Measurements from ENCODE around the gene AGBL1. TPM values are rescaled to one million over a fixed set of nuclear protein-coding genes. Genes with fewer than 3 reads are reported as not detected.

Gene AGBL1
- total RNA-seq = not detected

GRCh38 chr15:86079508-86080266 lies at the start of gene AGBL1:
AGBL1 (plus strand) TSS chr15:86079871.
- ATAC-seq = no peak
- no peak for DNase-seq (ENCODE audit: low spot score)

DNA sequence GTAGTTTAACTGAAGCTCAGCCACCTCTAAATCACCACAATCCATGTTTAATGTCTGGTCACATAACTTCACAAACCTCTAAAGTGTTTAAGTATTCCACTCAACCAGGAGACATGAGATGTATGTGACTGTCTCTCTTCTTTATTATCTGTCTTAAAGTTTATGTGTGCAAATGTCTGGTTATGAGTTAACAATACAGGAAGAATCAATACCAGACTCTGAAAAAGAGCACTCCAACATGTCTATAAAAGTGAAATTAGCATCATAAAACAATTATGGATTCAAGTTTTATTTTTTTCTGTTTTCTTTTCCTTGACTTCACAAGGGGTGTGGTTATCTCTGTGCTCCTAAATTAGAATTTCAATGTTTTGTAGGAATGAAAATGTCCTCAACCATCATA lies 44.8 kb upstream of the AGBL1 start:
- ATAC-seq = no peak
- no peak for DNase-seq (ENCODE audit: low spot score)

DNA sequence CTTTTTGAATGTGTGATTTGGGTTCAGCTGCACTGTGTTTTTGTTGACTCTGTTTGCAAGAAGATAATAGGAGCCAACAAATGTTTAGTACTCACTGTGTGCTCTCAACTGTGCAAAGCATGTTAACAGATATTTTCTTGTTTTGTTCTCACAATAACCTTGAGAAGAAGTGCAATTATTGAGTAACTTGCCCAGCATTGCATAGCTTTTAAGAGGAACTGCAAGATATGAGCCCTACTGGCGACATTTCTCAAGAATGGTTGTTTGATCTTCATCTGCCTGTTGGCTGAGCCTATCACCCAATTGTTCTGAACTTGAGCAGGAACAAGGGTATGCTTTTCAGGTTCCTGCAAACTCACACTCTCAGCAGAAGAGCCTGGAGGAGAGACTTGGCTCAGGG lies 43.4 kb upstream of the AGBL1 start:
- ATAC-seq (no peak), DNase-seq (ENCODE audit: low spot score) (no peak)

- ATAC-seq = no peak
- no peak for DNase-seq (ENCODE audit: low spot score)
These were observed 41.2 kb upstream of the AGBL1 start for GRCh38 chr15:86038491-86038890.

- no peak for ATAC-seq
- DNase-seq (ENCODE audit: low spot score) = no peak
These were observed 39.2 kb upstream of the AGBL1 start for GRCh38 chr15:86040356-86041033.

DNA sequence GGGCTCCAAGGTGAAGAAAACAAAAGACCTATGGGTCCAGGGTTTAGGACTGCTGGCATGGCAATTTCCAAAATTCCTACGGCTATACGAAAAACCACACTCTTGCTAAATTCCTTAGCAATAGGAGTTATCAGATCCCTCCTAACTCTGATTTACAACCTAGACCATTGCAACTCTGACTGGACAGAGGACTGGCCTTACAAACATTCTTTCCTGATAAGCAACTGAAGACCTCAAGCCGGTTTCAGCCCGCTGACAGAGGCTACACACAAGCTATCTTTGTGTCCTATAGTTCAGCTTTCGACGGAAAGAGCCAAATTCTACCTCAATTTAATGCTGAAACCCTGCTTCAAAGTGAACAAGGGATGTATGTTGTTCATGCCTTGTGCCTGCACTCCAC lies 38.3 kb upstream of the AGBL1 start:
- DNase-seq (ENCODE audit: low spot score) (no peak), ATAC-seq (no peak)

DNA sequence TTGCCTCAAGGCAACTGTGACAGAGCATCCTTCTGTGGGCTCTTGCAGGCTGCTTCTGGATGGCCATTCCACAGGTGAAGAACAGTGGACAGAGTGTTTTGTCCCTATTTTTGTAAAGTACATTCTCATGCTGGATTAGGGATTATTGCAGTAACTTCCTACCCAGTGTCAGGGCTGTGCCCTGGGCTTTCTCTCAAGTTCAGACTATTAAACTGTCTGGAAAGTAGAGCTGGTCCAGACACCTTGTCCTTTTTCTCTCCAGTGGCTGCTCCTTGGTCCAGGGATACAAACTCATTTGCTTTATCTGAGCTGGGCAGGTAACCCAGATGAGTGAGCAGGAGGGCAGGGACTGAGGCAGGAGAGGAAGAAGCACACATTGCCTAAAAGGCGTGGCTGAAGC lies 37.4 kb upstream of the AGBL1 start:
- DNase-seq (ENCODE audit: low spot score) = no peak

GRCh38 chr15:86044981-86045380 lies 34.7 kb upstream of the AGBL1 start:
- no peak for DNase-seq (ENCODE audit: low spot score)
- ATAC-seq = no peak

More for the DNA sequence above, 37.4 kb upstream of the AGBL1 start:
- no peak for ATAC-seq

DNA sequence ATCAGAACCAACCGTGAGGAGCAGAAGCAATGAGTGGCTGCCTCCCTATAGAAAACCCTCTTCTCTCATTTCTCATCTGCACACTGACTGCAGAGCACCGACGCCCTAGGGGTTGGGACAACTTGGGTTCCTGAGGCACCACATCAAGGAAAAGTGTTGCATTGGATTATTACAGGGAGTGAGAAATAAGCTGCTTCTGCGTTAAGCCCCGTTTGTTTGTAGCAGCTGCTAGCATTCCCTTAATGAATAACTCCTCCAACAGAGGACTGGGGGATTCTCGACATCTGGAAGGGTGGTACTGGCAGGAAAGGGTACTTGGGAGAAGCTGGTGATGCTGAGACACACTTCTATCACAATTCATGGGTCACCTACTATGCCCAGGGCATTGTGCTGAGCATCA lies 25.3 kb upstream of the AGBL1 start:
- ATAC-seq (no peak), DNase-seq (ENCODE audit: low spot score) (no peak)

GRCh38 chr15:86055688-86056087 lies 24.0 kb upstream of the AGBL1 start:
- ATAC-seq = no peak
- DNase-seq (ENCODE audit: low spot score) = no peak

- DNase-seq (ENCODE audit: low spot score) (no peak), ATAC-seq (no peak)
These were observed 19.8 kb upstream of the AGBL1 start for GRCh38 chr15:86059851-86060250.

GRCh38 chr15:86060674-86061073 lies 19.0 kb upstream of the AGBL1 start:
- ATAC-seq (no peak), DNase-seq (ENCODE audit: low spot score) (no peak)

- ATAC-seq (no peak), DNase-seq (ENCODE audit: low spot score) (no peak)
These were observed 18.1 kb upstream of the AGBL1 start for GRCh38 chr15:86061581-86061980.

- DNase-seq (ENCODE audit: low spot score) = no peak
- ATAC-seq = no peak
These were observed 16.9 kb upstream of the AGBL1 start for GRCh38 chr15:86062646-86063243.

DNA sequence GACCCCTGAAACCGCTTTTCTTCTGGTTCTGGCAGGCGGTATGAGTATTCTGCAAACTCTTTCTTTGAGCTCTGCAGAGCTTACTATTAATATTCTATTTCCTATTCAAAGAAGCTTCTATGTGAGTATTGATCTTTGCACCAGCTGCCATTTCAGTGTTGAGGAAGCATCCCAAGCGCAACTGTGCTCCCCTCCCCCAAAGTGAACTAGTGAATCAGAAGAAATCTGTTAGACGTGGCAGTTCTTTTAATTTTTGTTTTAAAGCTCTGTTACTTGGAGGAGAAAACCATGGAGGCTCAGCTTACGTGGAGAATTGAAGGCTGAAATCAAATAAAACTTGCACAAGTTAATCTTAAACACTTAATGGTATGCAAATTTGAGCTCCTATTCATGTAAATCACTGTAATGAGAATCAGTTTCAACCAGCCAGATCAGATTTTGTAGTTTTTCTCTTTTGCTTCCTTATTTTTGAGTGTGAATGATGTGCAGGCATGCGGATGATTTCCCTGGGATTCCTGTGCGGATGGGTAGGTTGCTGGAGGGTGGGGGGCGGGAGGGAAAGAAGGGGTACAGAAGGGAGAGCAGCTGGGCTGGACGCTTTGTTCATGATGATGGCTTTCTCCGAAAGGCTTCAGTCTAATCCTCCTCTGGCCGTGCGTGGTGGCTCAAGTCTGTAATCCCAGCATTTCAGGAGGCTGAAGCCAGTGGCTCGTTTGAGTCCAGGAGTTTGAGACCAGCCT lies 16.1 kb upstream of the AGBL1 start:
- no peak for DNase-seq (ENCODE audit: low spot score)
- no peak for ATAC-seq

DNA sequence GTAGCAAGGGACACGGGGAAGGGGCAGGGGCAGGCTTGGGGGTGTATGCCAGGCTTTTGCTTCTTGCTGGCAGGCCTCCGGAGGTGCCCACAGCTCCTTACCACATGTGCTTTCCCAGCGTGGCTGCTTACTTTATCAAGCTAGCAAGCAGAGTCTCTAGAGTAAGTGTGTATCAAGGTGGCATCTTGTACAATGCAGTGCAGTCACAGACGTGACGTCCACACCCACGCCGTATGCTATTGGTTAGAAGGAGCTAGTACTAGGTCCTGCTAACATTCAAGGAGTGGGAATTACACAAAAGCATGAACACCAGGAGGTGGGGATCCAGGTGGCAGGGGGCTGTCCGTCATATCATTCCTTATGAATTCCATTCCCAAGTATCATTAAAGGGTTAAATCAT lies 15.3 kb upstream of the AGBL1 start:
- no peak for ATAC-seq
- DNase-seq (ENCODE audit: low spot score) = no peak

GRCh38 chr15:86066174-86066834 lies 13.4 kb upstream of the AGBL1 start:
- no peak for DNase-seq (ENCODE audit: low spot score)
- ATAC-seq = no peak

GRCh38 chr15:86073281-86073680 lies 6.4 kb upstream of the AGBL1 start:
- DNase-seq (ENCODE audit: low spot score) = no peak
- ATAC-seq = no peak

DNA sequence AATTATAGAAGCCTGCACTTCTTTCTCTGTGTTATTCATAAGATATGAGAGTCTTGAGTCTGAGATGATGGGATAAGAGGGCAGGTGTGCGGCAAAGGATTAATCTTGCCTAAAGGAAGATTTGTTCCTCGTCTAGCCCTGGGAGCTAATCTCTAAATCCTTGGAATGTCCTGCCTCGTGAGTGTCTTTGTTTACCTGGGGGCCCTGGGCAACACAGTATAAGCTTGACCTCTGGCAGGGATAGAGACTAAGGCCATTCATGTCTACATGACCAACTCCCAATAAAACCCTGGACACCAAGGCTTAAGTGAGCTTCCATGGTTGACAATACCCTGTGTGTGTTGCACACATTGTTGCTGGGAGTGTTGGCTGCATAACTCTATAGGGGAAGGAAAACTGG lies 3.2 kb upstream of the AGBL1 start:
- no peak for ATAC-seq
- no peak for DNase-seq (ENCODE audit: low spot score)

DNA sequence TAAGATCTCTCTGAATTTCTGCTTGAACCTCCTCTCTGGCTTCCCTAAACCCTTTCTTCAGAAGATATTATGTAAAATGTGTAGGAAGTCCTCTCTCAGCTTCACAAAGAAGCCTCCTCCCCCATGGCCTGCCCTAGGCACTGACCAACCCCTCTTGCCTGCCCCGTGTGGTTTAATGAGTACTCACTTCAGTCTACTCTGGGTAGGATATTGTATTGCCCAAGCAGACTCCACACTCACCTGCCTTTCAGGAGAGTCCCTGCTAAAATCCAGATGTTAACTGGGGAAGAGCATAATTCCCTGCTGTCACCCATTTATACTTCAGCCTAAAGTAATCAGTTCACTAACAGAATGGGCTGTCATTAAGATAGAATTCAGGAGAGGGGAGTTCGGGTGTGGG lies 2.6 kb upstream of the AGBL1 start:
- DNase-seq (ENCODE audit: low spot score) (no peak), ATAC-seq (no peak)

GRCh38 chr15:86080302-86080701 lies 631 bp downstream of the AGBL1 start:
- ATAC-seq = no peak
- no peak for DNase-seq (ENCODE audit: low spot score)
